ENCODE measurements around the gene ZNF3. TPM values are rescaled to one million over a fixed set of nuclear protein-coding genes. Genes with fewer than 3 reads are reported as not detected.

ZNF3 gene
- total and polyA plus RNA-seq, 11 donors = 11.2 to 21.2 (median 14.3) TPM

GRCh38 chr7:100080907-100081534 is 502 bp downstream of the ZNF3 start:
- H3K36me3 ChIP-seq = peaks cover 0 to 40% (median 30%) of the 10 kb centered on the region in 9 donors
- H3K27me3 ChIP-seq = no peaks in the 10 kb centered on the region
- TF ChIP-seq CTCF (IDR thresholded peaks at IDR 0.05) (no peak), POLR2A (IDR thresholded peaks at IDR 0.05) (no peak)
- intact Hi-C loops (cut with DNase I) = loop anchor here in 7 of 10 donors (1.0 to 10.0 kb wide), 10 partner anchors 19 to 166 kb away; partner anchors contain the start of genes TRIM4 (in 5 of the 7), AZGP1 (in 1 of the 7) and ZSCAN21 (in 1 of the 7)
- peaks cover 0 to 42% (median 28%) of the 10 kb centered on the region in 12 donors for H3K4me1 ChIP-seq
- peak overlapping the region; percentile 77 to 95 (median 86) for H3K27ac ChIP-seq
- DNase-seq (no peak), ATAC-seq (no peak)
- WGBS, 4 donors = 1% methylated on average over 20 to 34 of the region's 34 CpGs
- peak overlapping the region; percentile 75 to 100 (median 88) for H3K4me3 ChIP-seq
- H3K9me3 ChIP-seq = no peaks in the 10 kb centered on the region

- intact Hi-C loops (cut with DNase I) = no loop called here
- WGBS, 4 donors = 67 to 72% (median 70%) methylated on average over 7 of the region's 7 CpGs
Measured at GRCh38 chr7:100079024-100079560, 2.4 kb downstream of the ZNF3 start.

GRCh38 chr7:100077205-100077604 is 4.3 kb downstream of the ZNF3 start:
- Histone ChIP-seq H3K4me3 (no peak overlapping the region), H3K27me3 (no peaks in the 10 kb centered on the region), H3K9me3 (peaks cover 0 to 10% (median 4%) of the 10 kb centered on the region in 12 donors), H3K27ac (no peak overlapping the region), H3K4me1 (peaks cover 0 to 33% (median 23%) of the 10 kb centered on the region in 12 donors), H3K36me3 (peaks cover 2 to 78% (median 68%) of the 10 kb centered on the region in 9 donors)
- no peak for ATAC-seq
- 95 to 97% (median 96%) methylated on average over 4 of the region's 4 CpGs for WGBS, 4 donors
- TF ChIP-seq CTCF (IDR thresholded peaks at IDR 0.05) (no peak), POLR2A (IDR thresholded peaks at IDR 0.05) (no peak)
- intact Hi-C loops (cut with DNase I) = no loop called here
- DNase-seq = no peak

More at GRCh38 chr7:100079024-100079560, 2.4 kb downstream of the ZNF3 start:
- no peak overlapping the region for H3K27ac ChIP-seq
- no peak overlapping the region for H3K4me3 ChIP-seq
- no peaks in the 10 kb centered on the region for H3K9me3 ChIP-seq
- H3K27me3 ChIP-seq = no peaks in the 10 kb centered on the region
- ATAC-seq (no peak), DNase-seq (no peak)
- H3K36me3 ChIP-seq = peaks cover 0 to 59% (median 49%) of the 10 kb centered on the region in 9 donors
- H3K4me1 ChIP-seq = peaks cover 0 to 42% (median 28%) of the 10 kb centered on the region in 12 donors
- TF ChIP-seq POLR2A (IDR thresholded peaks at IDR 0.05) (no peak), CTCF (IDR thresholded peaks at IDR 0.05) (no peak)

- no peak for TF ChIP-seq CTCF (IDR thresholded peaks at IDR 0.05)
- TF ChIP-seq POLR2A (IDR thresholded peaks at IDR 0.05) = no peak
- Histone ChIP-seq H3K36me3 (peaks cover 17 to 96% (median 86%) of the 10 kb centered on the region in 9 donors), H3K4me1 (peaks cover 0 to 23% (median 16%) of the 10 kb centered on the region in 12 donors), H3K9me3 (peaks cover 0 to 28% (median 22%) of the 10 kb centered on the region in 12 donors), H3K27ac (no peak overlapping the region), H3K4me3 (no peak overlapping the region), H3K27me3 (no peaks in the 10 kb centered on the region)
- 93 to 97% (median 95%) methylated on average over 5 to 6 of the region's 6 CpGs for WGBS, 4 donors
- intact Hi-C loops (cut with DNase I) = no loop called here
- DNase-seq (no peak), ATAC-seq (no peak)
Measured at GRCh38 chr7:100075418-100075817, 6.1 kb downstream of the ZNF3 start.
